ENCODE data around the gene UNC50.
A peak's percentile ranks its signal among the peaks of the same experiment; 100 is the strongest.
"Not testable (repeated sequence)": the region's sequence is repeated elsewhere in the genome, so short reads cannot be mapped to it uniquely, and the experiment has no call there.

The UNC50 gene

DNA sequence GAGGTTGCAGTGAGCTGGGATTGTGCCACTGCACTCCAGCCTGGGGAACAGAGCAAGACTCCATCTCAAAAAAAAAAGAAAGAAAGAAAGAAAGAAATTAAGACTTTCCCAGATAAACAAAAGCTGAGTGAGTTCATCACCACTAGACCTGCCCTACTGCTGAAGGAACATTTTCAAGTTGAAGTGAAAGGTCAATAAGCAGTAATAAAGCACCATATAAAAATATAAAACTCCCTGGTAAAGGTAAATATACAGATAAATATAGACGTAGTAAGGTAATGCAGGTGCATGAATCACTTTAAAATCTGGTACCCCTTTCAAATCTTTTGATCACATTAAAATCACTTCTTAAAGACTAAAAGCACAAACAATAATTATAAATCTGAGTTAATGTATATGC lies 42.6 kb downstream of the UNC50 start:
- Mint-ChIP-seq H3K27ac (no peak overlapping the region), H3K36me3 (no peaks in the 10 kb centered on the region), H3K9me3 (no peaks in the 10 kb centered on the region), H3K4me1 (peaks cover 5 to 20% of the 10 kb centered on the region in 2 donors), H3K27me3 (no peaks in the 10 kb centered on the region), H3K4me3 (no peak overlapping the region)
- ATAC-seq (replicated peaks) = no peak
- DNase-seq = no peak

DNA sequence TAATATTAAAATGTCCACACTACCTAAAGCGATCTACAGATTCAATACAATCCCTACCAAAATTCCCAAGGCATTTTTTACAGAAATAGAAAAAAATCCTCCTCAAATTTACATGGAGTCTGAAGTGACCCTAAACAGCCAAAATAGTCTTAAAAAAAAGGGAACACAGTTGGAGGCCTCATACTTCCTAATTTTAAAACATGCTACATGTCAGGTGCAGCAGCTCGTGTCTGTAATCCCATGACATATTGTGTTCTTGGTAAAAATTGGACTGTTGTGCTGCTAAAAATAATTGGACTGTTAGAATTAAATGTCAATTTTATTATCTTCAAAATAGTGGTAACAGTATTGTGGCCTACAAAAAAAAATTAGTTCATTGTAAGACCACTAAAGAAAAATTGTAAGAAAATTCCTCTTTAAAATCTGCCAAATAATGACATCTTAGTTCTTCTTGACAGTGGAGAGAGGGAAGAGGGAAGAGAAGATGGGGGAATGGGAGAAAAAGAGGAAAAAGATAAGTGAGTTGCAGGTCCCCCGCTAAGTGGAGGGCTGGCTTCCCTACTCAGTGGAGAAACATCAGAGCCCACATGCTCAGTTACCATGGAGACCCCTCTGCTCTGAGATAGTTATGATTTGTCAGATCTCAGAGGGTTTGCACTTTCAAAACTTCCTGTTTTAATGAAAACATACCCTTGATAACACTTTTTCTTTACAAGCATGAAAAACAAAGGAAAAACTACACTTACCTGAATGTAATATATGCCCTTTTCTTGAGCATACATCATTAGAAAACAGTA lies 46.5 kb downstream of the UNC50 start:
- Mint-ChIP-seq H3K27me3 (no peaks in the 10 kb centered on the region), H3K9me3 (no peaks in the 10 kb centered on the region), H3K27ac (peak overlapping the region; percentile 7), H3K36me3 (no peaks in the 10 kb centered on the region), H3K4me1 (peaks cover 2 to 14% of the 10 kb centered on the region in 2 donors), H3K4me3 (no peak overlapping the region)
- DNase-seq (no peak), ATAC-seq (replicated peaks) (peak; percentile 49 to 51)

DNA sequence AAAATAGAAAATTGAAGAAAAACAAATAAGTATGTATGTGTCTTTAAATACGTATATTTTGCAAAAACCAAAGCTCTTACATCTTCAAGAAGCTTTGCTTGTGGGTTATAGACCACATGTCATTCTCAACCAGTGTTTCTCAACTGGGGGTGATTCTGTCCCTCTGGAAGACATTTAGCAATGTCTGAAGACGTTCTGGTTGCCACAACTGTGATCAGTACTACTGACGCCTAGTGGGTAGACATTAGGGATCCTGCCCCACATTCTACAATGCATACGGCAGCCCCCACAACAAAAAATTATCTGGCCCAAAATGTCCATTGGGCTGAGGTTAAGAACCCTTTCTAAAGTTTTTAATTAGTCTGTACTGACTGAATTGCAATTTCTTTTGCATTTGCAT lies 48.4 kb downstream of the UNC50 start:
- Mint-ChIP-seq H3K27ac (no peak overlapping the region), H3K27me3 (no peaks in the 10 kb centered on the region), H3K36me3 (peaks cover 10 to 12% of the 10 kb centered on the region in 2 donors), H3K9me3 (peaks cover 6% of the 10 kb centered on the region in 2 donors), H3K4me1 (peaks cover 2 to 14% of the 10 kb centered on the region in 2 donors), H3K4me3 (no peak overlapping the region)
- no peak for DNase-seq
- ATAC-seq (replicated peaks) = no peak

DNA sequence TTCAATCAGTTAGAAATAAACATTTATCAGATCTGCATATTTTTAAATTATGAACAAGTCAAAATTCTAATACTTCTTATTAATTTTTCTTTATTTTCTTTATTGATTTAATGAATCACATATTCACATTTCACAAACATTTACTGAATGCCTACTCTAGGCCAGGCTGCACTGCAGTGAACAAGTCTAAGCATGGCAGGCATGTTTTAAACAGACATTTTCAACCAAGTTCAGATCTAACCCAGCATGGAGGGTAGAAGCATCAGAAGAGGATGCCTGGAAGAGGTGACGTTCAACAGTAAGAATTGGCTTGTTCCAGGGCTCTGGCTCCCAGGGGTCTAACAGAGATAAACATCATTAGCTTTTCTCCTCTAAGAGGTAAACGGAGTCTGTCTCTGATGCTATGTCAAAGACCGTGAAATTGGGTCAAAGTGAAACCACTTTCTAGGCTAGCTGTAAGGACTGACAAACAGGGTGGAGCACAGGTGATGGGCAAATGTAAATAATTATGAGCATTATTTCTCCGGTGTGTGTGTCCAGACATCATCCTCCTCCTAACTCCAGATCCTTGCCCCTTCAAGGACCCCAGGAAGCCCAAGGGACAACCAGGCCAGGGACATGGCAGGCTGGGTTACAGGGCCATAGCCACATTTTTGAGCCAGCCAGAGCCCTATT lies 50.6 kb downstream of the UNC50 start:
- Mint-ChIP-seq H3K9me3 (peaks cover 6% of the 10 kb centered on the region in 2 donors), H3K4me3 (no peak overlapping the region), H3K4me1 (peaks cover 3 to 13% of the 10 kb centered on the region in 2 donors), H3K27me3 (no peaks in the 10 kb centered on the region), H3K36me3 (peaks cover 12 to 13% of the 10 kb centered on the region in 2 donors), H3K27ac (no peak overlapping the region)
- ATAC-seq (replicated peaks) (no peak), DNase-seq (no peak)

DNA sequence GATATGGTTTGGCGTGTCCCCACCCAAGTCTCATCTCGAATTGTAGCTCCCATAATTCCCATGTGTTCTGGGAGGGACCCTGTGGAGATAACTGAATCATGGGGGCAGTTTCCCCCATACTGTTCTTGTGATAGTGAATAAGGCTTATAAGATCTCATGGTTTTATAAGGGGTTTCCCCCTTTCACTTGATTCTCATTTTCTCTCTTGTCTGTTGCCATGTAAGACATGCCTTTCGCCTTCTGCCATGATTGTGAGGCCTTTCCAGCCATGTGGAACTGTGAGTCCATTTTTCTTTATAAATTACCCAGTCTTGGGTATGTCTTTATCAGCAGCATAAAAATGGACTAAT lies 51.1 kb downstream of the UNC50 start:
- not testable (repeated sequence) for DNase-seq; H3K4me3 Mint-ChIP-seq; H3K27ac Mint-ChIP-seq; H3K27me3 Mint-ChIP-seq; ATAC-seq (replicated peaks); H3K4me1 Mint-ChIP-seq; H3K9me3 Mint-ChIP-seq
- H3K36me3 Mint-ChIP-seq = peaks cover 12 to 13% of the 10 kb centered on the region in 2 donors

DNA sequence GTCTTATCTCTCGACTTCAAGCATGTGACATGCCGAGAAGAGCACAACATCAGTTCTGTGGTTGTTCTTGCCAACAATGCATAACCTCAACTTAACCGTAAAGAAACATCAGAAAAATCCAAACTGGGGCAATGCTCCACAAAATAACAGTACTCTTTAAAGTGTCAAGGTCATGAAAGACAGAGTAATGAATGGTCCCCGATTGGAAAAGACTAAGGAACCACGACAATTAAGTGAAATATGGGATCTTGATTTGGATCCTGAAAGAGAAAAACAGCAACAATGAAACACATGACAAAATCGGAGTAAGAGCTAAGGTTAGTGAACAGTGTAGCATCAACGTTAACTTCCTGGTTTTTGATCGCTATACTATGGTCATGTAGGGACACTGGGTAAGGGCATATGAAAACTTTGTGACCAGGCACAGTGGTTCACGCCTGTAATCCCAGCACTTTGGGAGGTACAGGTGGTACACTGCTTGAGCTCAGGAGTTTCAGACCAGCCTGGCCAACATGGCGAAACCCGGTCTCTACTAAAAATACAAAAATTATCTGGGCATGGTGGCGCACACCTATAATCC lies 55.2 kb downstream of the UNC50 start:
- DNase-seq (no peak), ATAC-seq (replicated peaks) (no peak)
- Mint-ChIP-seq H3K27ac (no peak overlapping the region), H3K36me3 (peaks cover 24 to 30% of the 10 kb centered on the region in 2 donors), H3K9me3 (peaks cover 9 to 12% of the 10 kb centered on the region in 2 donors), H3K4me3 (no peak overlapping the region), H3K27me3 (no peaks in the 10 kb centered on the region), H3K4me1 (peaks cover 0 to 3% of the 10 kb centered on the region in 2 donors)

DNA sequence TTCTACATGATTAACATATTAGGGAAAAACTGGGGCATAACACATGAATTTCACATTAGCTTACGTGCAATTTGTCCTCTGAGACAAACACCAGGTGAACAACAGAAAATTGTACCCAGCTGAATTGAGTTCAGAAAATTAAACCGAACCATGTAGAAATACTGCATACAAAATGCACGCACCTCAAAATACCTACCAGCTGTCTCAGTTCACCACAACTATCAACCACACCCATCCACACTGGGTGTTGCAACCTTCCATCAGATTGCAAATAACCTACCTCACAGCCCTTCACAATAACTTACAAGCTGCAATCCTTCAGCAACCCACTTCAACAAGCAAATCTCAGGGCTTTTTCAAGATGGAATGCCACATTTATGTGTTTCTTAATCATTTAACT lies 55.9 kb downstream of the UNC50 start:
- no peak overlapping the region for H3K27ac Mint-ChIP-seq
- H3K36me3 Mint-ChIP-seq = peaks cover 24 to 36% of the 10 kb centered on the region in 2 donors
- H3K9me3 Mint-ChIP-seq = peaks cover 11 to 12% of the 10 kb centered on the region in 2 donors
- DNase-seq (no peak), ATAC-seq (replicated peaks) (no peak)
- no peak overlapping the region for H3K4me3 Mint-ChIP-seq
- H3K4me1 Mint-ChIP-seq = peaks cover 3 to 6% of the 10 kb centered on the region in 2 donors
- H3K27me3 Mint-ChIP-seq = no peaks in the 10 kb centered on the region

DNA sequence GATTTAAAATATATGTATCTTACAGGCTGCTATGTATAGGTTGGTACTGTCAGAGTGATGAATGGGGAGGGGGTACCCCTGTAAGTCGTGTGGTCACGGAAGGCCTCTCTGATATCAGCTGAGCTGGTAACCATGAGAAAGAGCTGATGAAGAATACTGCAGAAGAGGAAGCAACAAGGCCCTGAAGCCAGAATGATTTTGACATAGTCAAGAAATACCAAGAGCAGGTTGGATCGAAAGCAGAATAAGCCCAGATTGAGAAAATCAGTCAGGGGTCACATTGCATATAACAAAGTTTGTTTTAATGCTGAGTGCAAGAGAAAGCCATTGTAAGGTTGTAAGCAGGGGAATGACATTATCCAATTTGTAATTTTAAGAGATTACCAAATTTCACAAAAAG lies 57.3 kb downstream of the UNC50 start:
- Mint-ChIP-seq H3K27ac (no peak overlapping the region), H3K36me3 (peaks cover 20 to 30% of the 10 kb centered on the region in 2 donors), H3K27me3 (no peaks in the 10 kb centered on the region), H3K9me3 (peaks cover 5 to 7% of the 10 kb centered on the region in 2 donors), H3K4me1 (peaks cover 3 to 6% of the 10 kb centered on the region in 2 donors), H3K4me3 (no peak overlapping the region)
- no peak for DNase-seq
- ATAC-seq (replicated peaks) = no peak
